HUES6 (cell line): Measurements from ENCODE around the gene GIPC2.

Source experiments
- H3K27ac ChIP-seq: 2 replicates; pipeline ENCODE4 v1.7.0; 2013; ENCODE audit warnings: low read depth, mild to moderate bottlenecking, low read length, inconsistent platforms
- H3K27me3 ChIP-seq: 2 replicates; pipeline ENCODE4 v1.6.1; 2013; ENCODE audit warnings: low read length; ENCODE audit not compliant: control insufficient read depth, insufficient read depth
- H3K36me3 ChIP-seq: 2 replicates; pipeline ENCODE4 v1.6.1; 2013; ENCODE audit warnings: low read length; ENCODE audit not compliant: control insufficient read depth, insufficient read depth
- H3K4me1 ChIP-seq: 2 replicates; pipeline ENCODE4 v1.6.1; 2013; ENCODE audit warnings: low read length; ENCODE audit not compliant: control insufficient read depth, insufficient read depth
- H3K4me3 ChIP-seq: 2 replicates; pipeline ENCODE4 v1.5.1; 2013; ENCODE audit warnings: low read depth, low read length
- H3K9ac ChIP-seq: one replicate; pipeline ENCODE4 v1.6.1; 2013; ENCODE audit warnings: mild to moderate bottlenecking, low read length
- H3K9me3 ChIP-seq: 2 replicates; pipeline ENCODE4 v1.6.1; 2013; ENCODE audit warnings: low read depth, low read length; ENCODE audit not compliant: control insufficient read depth, insufficient read depth

Gene GIPC2

GRCh38 chr1:78176448-78176847, 130.7 kb downstream of the GIPC2 start:
- Histone ChIP-seq H3K4me1 (no peaks in the 10 kb centered on the region), H3K4me3 (no peak overlapping the region), H3K27me3 (no peaks in the 10 kb centered on the region), H3K9ac (no peak overlapping the region), H3K27ac (no peak overlapping the region), H3K36me3 (no peaks in the 10 kb centered on the region), H3K9me3 (no peaks in the 10 kb centered on the region)

- Histone ChIP-seq H3K9ac (no peak overlapping the region), H3K4me1 (no peaks in the 10 kb centered on the region), H3K27ac (no peak overlapping the region), H3K27me3 (0 out of 2 replicates have a peak, but pooled peaks cover 7% of the 10 kb centered on the region), H3K4me3 (no peak overlapping the region), H3K9me3 (no peaks in the 10 kb centered on the region), H3K36me3 (no peaks in the 10 kb centered on the region)
Measured at GRCh38 chr1:78177708-78178270, 132.0 kb downstream of the GIPC2 start.

DNA sequence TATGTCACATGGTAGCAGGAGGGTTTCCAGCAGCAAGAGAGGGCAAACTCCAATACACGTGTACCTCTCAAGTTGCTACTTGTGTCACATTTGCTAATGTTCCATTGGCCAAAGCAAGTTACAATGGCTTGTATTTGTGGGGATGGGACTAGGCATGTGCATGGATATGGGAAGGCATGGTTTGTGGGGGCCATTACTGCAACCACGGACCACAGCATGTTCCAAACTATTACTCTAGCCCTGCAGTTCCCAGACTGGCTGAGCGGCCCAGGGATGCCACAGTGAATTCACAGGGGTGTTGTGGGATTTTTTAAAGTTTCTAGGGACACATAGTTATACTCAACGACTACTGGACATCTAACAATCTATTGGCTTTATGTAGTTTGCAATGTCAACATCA, 133.1 kb downstream of the GIPC2 start:
- no peaks in the 10 kb centered on the region for H3K4me1 ChIP-seq
- H3K36me3 ChIP-seq, result no peaks in the 10 kb centered on the region
- no peak overlapping the region for H3K4me3 ChIP-seq
- no peak overlapping the region for H3K9ac ChIP-seq
- H3K9me3 ChIP-seq, result no peaks in the 10 kb centered on the region
- peaks cover 7% of the 10 kb centered on the region; the same call in 1 of the 2 replicates for H3K27me3 ChIP-seq
- H3K27ac ChIP-seq, result no peak overlapping the region

DNA sequence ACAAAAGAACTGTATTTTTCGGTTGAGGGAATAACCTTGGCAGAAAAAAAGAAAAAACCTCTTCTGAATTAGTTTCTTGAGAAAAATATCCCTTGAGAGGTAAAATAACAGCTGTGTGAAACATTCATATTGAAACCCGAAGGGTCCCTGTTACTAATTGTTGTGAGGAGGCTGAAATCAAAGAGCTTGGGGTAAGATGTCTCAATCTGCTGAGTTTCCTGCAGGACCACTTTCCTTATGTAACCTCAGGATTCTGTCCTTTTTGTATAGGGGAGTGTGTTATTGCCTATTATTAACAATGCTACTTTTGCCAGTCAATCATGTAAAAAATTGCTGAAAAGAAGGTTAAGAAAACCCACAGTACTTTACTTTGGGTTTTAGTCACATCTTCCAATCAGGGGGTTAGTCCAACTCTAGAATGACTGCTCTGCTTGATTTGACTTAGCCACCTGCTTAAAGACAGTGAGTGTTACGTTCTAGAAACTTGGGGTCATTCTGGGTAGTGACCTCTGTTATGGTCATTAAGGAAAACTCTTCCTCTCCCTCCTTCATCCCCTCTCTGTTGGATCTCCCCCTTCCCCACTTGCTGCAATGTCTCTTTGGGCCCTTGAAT, 138.8 kb downstream of the GIPC2 start:
- Histone ChIP-seq H3K27me3 (peaks cover 14% of the 10 kb centered on the region; the same call in 1 of the 2 replicates), H3K4me3 (no peak overlapping the region), H3K9ac (no peak overlapping the region), H3K9me3 (no peaks in the 10 kb centered on the region), H3K36me3 (no peaks in the 10 kb centered on the region), H3K27ac (no peak overlapping the region), H3K4me1 (no peaks in the 10 kb centered on the region)
